ENCODE results near the gene VTA1.

DNA sequence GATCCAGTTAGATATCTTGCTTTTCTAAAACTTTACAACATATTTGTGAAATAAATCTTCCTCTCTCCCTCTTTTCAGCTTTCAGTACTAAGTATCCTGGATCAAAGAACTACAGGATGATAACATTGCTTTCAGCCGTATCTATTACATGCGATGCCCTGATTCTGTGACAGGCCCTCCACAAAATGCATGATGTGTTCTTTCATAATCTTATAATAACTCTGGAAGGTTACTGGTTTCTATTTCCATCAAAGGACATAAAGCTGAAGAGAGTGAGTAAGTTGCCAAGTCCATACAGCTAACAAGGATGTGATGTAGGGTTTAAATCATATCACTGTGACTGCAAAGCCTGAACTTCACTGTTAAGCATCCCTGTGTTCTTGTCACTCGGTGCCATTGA, 91.8 kb downstream of the VTA1 start:
- TF ChIP-seq, protein P1, sequence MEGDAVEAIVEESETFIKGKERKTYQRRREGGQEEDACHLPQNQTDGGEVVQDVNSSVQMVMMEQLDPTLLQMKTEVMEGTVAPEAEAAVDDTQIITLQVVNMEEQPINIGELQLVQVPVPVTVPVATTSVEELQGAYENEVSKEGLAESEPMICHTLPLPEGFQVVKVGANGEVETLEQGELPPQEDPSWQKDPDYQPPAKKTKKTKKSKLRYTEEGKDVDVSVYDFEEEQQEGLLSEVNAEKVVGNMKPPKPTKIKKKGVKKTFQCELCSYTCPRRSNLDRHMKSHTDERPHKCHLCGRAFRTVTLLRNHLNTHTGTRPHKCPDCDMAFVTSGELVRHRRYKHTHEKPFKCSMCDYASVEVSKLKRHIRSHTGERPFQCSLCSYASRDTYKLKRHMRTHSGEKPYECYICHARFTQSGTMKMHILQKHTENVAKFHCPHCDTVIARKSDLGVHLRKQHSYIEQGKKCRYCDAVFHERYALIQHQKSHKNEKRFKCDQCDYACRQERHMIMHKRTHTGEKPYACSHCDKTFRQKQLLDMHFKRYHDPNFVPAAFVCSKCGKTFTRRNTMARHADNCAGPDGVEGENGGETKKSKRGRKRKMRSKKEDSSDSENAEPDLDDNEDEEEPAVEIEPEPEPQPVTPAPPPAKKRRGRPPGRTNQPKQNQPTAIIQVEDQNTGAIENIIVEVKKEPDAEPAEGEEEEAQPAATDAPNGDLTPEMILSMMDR (IDR thresholded peaks at IDR 0.05) = no peak
- no peak for TF ChIP-seq POLR2A (IDR thresholded peaks at IDR 0.05)

All from esophagus squamous epithelium (tissue), 4 donors.